VCaP (cell line): ENCODE data around the gene LSM6.

Experiments used
- H3K27ac ChIP-seq: fragments of 450-650 bp; 2 replicates; pipeline ENCODE4 v1.5.1; 2017
- CTCF ChIP-seq: fragments of 450-650 bp; conservative IDR thresholded peaks from 2 replicates; pipeline ENCODE4 v1.5.1; 2017; ENCODE audit warnings: mild to moderate bottlenecking, moderate library complexity

The LSM6 gene

DNA sequence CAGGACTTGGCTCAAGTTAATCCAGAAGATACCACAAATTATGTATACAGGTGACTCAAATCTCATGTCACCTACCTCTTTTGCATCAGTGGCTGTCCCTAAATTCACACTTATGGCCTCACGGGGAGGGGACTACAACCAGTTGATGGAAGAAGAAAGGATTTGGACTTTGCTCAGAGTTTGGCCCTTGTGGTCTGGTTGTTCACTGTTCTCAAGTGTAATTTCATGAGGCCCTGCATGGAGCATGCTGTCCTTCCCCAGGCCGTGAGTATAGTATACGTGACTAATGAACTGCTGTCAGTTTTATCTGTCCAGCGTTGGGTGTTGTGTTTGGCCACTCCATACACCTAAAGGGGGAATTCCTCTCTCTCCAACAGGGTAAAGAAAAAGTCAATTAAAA lies 27.5 kb upstream of the LSM6 start:
- TF ChIP-seq CTCF = no peak
- no peak overlapping the region for H3K27ac ChIP-seq

- TF ChIP-seq CTCF = no peak
- no peak overlapping the region for H3K27ac ChIP-seq
Measured at GRCh38 chr4:146154057-146154456, 21.5 kb upstream of the LSM6 start.

- no peak for TF ChIP-seq CTCF
- H3K27ac ChIP-seq = no peak overlapping the region
Measured at GRCh38 chr4:146155152-146155724, 20.3 kb upstream of the LSM6 start.

- no peak for TF ChIP-seq CTCF
- peak overlapping the region; percentile 20; the same call in 1 of the 2 replicates for H3K27ac ChIP-seq
Measured at GRCh38 chr4:146158036-146158745, 17.3 kb upstream of the LSM6 start.

GRCh38 chr4:146159384-146160058 lies 16.0 kb upstream of the LSM6 start:
- TF ChIP-seq CTCF = no peak
- peak overlapping the region; percentile 37 for H3K27ac ChIP-seq

DNA sequence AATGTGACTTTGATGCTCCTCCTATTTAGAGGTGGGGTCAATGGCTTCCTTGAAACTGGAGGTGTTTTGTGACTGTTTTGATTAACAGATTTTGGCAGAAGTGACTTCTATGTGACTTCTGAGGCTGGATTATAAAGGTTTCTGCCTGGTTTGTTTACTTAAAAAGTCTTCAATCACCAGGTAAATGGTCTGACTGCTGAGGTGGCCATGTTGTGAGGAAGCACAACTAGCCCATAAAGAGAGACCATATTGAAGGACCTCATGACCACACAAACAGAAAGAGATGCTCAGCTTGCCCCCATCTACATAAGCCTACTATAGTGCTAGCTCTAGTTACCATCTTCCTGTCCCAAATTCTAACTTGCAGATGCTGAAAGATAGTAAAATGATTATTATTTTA lies 14.3 kb upstream of the LSM6 start:
- no peak for TF ChIP-seq CTCF
- peak overlapping the region; percentile 37; the same call in 1 of the 2 replicates for H3K27ac ChIP-seq

- H3K27ac ChIP-seq = no peak overlapping the region
- TF ChIP-seq CTCF = no peak
Measured at GRCh38 chr4:146165221-146165620, 10.3 kb upstream of the LSM6 start.
